C4-2B (cell line): ENCODE measurements around the gene PTAFR.

Source experiments
- ZFX ChIP-seq: fragments of 450-650 bp; IDR thresholded peaks from 2 replicates; pipeline ENCODE4 v1.6.1; 2017
- TF ChIP-seq, protein P1 (sequence below): fragments of 450-650 bp; conservative IDR thresholded peaks from 2 replicates; pipeline ENCODE4 v1.5.1; 2017; ENCODE audit warnings: mild to moderate bottlenecking

DNA sequence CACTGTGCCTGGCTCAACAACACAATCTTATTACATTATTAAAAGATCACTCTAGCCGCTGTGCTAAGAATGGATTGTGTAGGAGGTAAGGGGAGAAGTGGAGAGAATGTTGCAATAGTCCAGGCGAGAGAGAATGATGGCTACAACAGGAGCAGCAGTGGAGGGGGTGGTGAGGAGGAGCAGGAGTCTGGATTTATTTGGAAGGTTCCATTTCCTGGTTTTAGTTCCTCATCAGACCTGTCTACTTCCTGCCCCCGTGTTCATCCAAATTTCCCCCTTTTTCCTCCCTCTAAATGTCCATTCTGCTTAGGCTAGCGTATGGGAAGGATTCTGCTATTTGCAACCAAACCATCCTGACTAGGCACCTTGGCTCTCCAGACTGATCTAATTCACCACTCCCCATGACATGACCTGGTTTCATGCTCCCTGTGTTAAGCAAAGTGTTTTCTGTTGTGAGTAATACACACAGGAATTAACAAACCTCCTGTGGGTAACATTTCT, 53.0 kb downstream of the PTAFR start:
- TF ChIP-seq, protein P1, sequence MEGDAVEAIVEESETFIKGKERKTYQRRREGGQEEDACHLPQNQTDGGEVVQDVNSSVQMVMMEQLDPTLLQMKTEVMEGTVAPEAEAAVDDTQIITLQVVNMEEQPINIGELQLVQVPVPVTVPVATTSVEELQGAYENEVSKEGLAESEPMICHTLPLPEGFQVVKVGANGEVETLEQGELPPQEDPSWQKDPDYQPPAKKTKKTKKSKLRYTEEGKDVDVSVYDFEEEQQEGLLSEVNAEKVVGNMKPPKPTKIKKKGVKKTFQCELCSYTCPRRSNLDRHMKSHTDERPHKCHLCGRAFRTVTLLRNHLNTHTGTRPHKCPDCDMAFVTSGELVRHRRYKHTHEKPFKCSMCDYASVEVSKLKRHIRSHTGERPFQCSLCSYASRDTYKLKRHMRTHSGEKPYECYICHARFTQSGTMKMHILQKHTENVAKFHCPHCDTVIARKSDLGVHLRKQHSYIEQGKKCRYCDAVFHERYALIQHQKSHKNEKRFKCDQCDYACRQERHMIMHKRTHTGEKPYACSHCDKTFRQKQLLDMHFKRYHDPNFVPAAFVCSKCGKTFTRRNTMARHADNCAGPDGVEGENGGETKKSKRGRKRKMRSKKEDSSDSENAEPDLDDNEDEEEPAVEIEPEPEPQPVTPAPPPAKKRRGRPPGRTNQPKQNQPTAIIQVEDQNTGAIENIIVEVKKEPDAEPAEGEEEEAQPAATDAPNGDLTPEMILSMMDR: no peak
- no peak for TF ChIP-seq ZFX
